Loucy (cell line): ENCODE measurements around the gene DPF3.

Experiments used
- H2AFZ ChIP-seq: fragments of 200-600 bp; sonication (generic); 2 replicates; pipeline ENCODE4 v1.6.0; 2016; ENCODE audit warnings: antibody characterized with exemption, mild to moderate bottlenecking, low read length, moderate library complexity
- H3F3A ChIP-seq: fragments of 200-600 bp; 2 replicates; pipeline ENCODE4 v1.6.0; 2016; ENCODE audit warnings: antibody characterized with exemption, low read depth, mild to moderate bottlenecking
- H3K27me3 ChIP-seq: fragments of 200-600 bp; sonication (generic); 2 replicates; pipeline ENCODE4 v1.6.1; 2014; ENCODE audit warnings: low read length, mild to moderate bottlenecking; ENCODE audit not compliant: insufficient read depth, poor library complexity, severe bottlenecking
- H3K36me3 ChIP-seq: fragments of 200-600 bp; sonication (generic); 2 replicates; pipeline ENCODE4 v1.6.1; 2016; ENCODE audit warnings: low read length; ENCODE audit not compliant: insufficient read depth
- H3K4me1 ChIP-seq: fragments of 200-600 bp; sonication (generic); 2 replicates; pipeline ENCODE4 v1.5.1; 2014; ENCODE audit warnings: low read length, mild to moderate bottlenecking; ENCODE audit not compliant: insufficient read depth, poor library complexity, severe bottlenecking
- H3K4me2 ChIP-seq: fragments of 200-600 bp; sonication (generic); 2 replicates; pipeline ENCODE4 v1.6.0; 2014; ENCODE audit warnings: antibody characterized with exemption, low read length, low read depth, mild to moderate bottlenecking; ENCODE audit not compliant: poor library complexity, severe bottlenecking
- H3K4me3 ChIP-seq: fragments of 200-600 bp; sonication (generic); 2 replicates; pipeline ENCODE4 v1.5.1; 2014; ENCODE audit warnings: low read length, mild to moderate bottlenecking, mixed read lengths; ENCODE audit not compliant: poor library complexity, severe bottlenecking
- H3K79me2 ChIP-seq: fragments of 200-600 bp; sonication (generic); 2 replicates; pipeline ENCODE4 v1.6.1; 2014; ENCODE audit warnings: low read length; ENCODE audit not compliant: insufficient read depth
- H3K9ac ChIP-seq: fragments of 200-600 bp; sonication (generic); 2 replicates; pipeline ENCODE4 v1.6.0; 2014; ENCODE audit warnings: mild to moderate bottlenecking, low read depth, low read length, moderate library complexity; ENCODE audit not compliant: poor library complexity, severe bottlenecking
- H3K9me2 ChIP-seq: fragments of 200-600 bp; sonication (generic); replicated peaks from 2 replicates; pipeline ENCODE4 v1.6.1; 2016; ENCODE audit warnings: low read depth, low read length, mixed read lengths
- H3K9me3 ChIP-seq: fragments of 200-600 bp; sonication (generic); 2 replicates; pipeline ENCODE4 v1.6.1; 2014; ENCODE audit warnings: mild to moderate bottlenecking, antibody characterized with exemption, low read length, low read depth; ENCODE audit not compliant: insufficient read depth
- H4K20me1 ChIP-seq: fragments of 200-600 bp; sonication (generic); 2 replicates; pipeline ENCODE4 v1.6.0; 2014; ENCODE audit warnings: antibody characterized with exemption, low read length, mild to moderate bottlenecking; ENCODE audit not compliant: insufficient read depth, poor library complexity, severe bottlenecking
- EZH2phosphoT487 ChIP-seq: fragments of 200-600 bp; IDR thresholded peaks from 2 replicates; pipeline ENCODE4 v1.6.1; 2018; ENCODE audit warnings: antibody characterized with exemption, mild to moderate bottlenecking, moderate library complexity, borderline replicate concordance
- TF ChIP-seq, protein P1 (sequence below): fragments of 200-600 bp; sonication (generic); conservative IDR thresholded peaks from 2 replicates; pipeline ENCODE4 v1.5.1; 2014; ENCODE audit warnings: mild to moderate bottlenecking, antibody characterized with exemption, low read length

The DPF3 gene

GRCh38 chr14:72699852-72700257 lies 194.0 kb downstream of the DPF3 start:
- Histone ChIP-seq H4K20me1 (no peaks in the 10 kb centered on the region), H3K79me2 (no peaks in the 10 kb centered on the region), H2AFZ (no peak overlapping the region), H3K4me2 (no peak overlapping the region), H3K36me3 (peaks cover 63% of the 10 kb centered on the region; the same call in 1 of the 2 replicates), H3K9ac (no peak overlapping the region), H3K27me3 (no peaks in the 10 kb centered on the region), H3K4me3 (no peak overlapping the region), H3F3A (no peaks in the 10 kb centered on the region), H3K9me2 (no peaks in the 10 kb centered on the region), H3K9me3 (no peaks in the 10 kb centered on the region), H3K4me1 (no peaks in the 10 kb centered on the region)
- TF ChIP-seq EZH2phosphoT487 = no peak
- TF ChIP-seq, protein P1, sequence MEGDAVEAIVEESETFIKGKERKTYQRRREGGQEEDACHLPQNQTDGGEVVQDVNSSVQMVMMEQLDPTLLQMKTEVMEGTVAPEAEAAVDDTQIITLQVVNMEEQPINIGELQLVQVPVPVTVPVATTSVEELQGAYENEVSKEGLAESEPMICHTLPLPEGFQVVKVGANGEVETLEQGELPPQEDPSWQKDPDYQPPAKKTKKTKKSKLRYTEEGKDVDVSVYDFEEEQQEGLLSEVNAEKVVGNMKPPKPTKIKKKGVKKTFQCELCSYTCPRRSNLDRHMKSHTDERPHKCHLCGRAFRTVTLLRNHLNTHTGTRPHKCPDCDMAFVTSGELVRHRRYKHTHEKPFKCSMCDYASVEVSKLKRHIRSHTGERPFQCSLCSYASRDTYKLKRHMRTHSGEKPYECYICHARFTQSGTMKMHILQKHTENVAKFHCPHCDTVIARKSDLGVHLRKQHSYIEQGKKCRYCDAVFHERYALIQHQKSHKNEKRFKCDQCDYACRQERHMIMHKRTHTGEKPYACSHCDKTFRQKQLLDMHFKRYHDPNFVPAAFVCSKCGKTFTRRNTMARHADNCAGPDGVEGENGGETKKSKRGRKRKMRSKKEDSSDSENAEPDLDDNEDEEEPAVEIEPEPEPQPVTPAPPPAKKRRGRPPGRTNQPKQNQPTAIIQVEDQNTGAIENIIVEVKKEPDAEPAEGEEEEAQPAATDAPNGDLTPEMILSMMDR = no peak

DNA sequence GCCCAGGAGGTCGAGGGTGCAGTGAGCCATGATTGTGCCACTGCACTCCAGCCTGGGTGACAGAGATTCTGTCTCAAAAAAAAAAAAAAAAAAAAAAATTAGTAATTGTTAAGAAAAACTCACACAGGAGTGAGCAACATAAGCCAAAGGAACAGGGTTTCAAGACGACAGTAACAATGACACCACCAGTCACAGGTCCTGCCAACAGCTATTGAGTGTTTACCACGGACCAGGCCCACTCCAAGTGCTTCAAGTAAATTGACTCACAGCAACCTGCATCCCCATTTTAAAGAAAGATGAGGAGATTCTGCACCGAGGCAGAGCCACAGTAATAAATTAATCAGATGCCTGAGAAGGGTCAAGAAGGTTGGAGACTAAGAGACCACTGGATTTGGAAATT lies 194.5 kb downstream of the DPF3 start:
- no peak overlapping the region for H3K9ac ChIP-seq
- H3K36me3 ChIP-seq = peaks cover 63% of the 10 kb centered on the region; the same call in 1 of the 2 replicates
- no peak for TF ChIP-seq EZH2phosphoT487
- TF ChIP-seq, protein P1 = no peak
- no peaks in the 10 kb centered on the region for H3K4me1 ChIP-seq
- H3K9me2 ChIP-seq = no peaks in the 10 kb centered on the region
- no peak overlapping the region for H3K4me3 ChIP-seq
- H2AFZ ChIP-seq = no peak overlapping the region
- no peaks in the 10 kb centered on the region for H3K9me3 ChIP-seq
- no peaks in the 10 kb centered on the region for H4K20me1 ChIP-seq
- no peaks in the 10 kb centered on the region for H3K79me2 ChIP-seq
- H3F3A ChIP-seq = no peaks in the 10 kb centered on the region
- no peak overlapping the region for H3K4me2 ChIP-seq
- no peaks in the 10 kb centered on the region for H3K27me3 ChIP-seq

- H3K9me2 ChIP-seq = no peaks in the 10 kb centered on the region
- H3K36me3 ChIP-seq = peaks cover 78% of the 10 kb centered on the region
- H3F3A ChIP-seq = no peaks in the 10 kb centered on the region
- H3K79me2 ChIP-seq = no peaks in the 10 kb centered on the region
- H4K20me1 ChIP-seq = no peaks in the 10 kb centered on the region
- H3K9ac ChIP-seq = no peak overlapping the region
- no peak overlapping the region for H3K4me2 ChIP-seq
- no peaks in the 10 kb centered on the region for H3K4me1 ChIP-seq
- no peak overlapping the region for H3K4me3 ChIP-seq
- no peaks in the 10 kb centered on the region for H3K27me3 ChIP-seq
- H3K9me3 ChIP-seq = no peaks in the 10 kb centered on the region
- no peak overlapping the region for H2AFZ ChIP-seq
- no peak for TF ChIP-seq EZH2phosphoT487
- TF ChIP-seq, protein P1 = no peak
These were observed 201.2 kb downstream of the DPF3 start for GRCh38 chr14:72692696-72693095.
